SH-SY5Y (cell line): ENCODE results near the gene FAM117B.
A peak's percentile ranks its signal among the peaks of the same experiment; 100 is the strongest.

Experiments
- GATA2 ChIP-seq: IDR thresholded peaks from 2 replicates; pipeline ENCODE4 v1.6.1; 2011; ENCODE audit warnings: mild to moderate bottlenecking, low read depth, low read length
- GATA3 ChIP-seq: IDR thresholded peaks from 2 replicates; pipeline ENCODE4 v1.6.1; 2011; ENCODE audit warnings: low read depth, mild to moderate bottlenecking, low read length, moderate library complexity

FAM117B gene

DNA sequence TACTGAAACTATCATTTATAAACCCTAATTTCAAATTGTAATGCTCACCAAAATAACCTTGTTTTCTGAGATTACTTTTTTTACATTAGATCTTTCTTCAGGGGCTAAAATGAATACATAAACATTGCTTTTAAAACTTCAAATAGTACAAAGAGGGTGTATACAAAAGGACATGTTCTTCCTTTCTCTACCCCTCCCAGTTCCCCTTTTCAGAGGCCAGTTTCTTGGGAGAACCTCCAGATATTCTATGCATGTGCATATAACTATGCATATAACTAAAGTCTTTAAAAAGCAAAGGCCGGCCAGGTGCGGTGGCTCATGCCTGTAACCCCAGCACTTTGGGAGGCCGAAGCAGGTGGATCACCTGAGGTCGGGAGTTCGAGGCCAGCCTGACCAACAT lies 10.6 kb upstream of the FAM117B start:
- TF ChIP-seq GATA2 = no peak
- TF ChIP-seq GATA3 = no peak

DNA sequence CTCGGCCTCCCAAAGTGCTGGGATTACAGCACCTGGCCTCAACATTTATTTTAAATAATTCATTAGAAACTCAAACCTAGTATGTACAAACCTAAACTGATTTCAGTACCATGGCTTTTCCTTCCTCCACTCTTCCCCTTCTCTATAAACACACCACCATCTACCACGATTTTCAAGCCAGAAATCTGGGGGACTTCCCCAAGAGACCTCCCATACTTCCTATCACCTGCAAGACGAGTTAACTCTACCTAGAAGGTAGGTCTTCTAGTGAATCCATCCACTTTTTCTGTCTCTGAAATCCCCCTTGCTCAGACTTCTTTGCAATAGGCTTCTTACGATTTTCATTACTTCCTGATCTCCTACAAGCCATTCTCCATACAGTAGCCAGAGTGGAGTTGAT lies 7.7 kb upstream of the FAM117B start:
- TF ChIP-seq GATA3 (no peak), GATA2 (no peak)

GRCh38 chr2:202628646-202629198 lies 6.0 kb upstream of the FAM117B start:
- TF ChIP-seq GATA2 (no peak), GATA3 (no peak)

DNA sequence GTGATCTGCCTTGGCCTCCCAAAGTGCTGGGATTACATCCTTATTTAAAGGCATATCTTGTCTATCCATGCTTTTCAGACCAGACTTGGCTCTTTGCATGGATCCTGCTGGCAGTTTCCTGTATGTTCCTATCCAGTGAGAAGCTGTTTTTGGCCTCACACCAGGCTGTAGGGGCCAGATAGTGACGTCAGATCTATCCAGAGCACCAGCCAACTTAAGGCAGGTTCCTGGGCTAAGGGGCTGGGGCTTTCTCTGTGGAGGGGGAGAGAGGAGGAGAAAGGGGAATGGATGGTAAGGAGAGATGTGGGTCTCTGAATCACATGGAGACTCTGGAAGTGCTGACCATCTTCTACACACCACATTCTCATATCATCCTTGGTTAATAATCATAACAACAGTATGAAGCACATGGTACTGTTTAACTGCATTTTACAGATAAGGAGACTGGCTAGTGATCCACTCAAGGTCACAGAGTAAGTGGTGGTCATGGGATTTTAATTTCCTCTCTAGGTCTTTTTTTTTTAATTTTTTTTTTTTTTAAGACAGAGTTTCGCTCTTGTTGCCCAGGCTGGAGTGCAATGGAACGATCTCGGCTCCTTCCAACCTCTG lies 2.0 kb upstream of the FAM117B start:
- TF ChIP-seq GATA3 = no peak
- TF ChIP-seq GATA2 = no peak

- TF ChIP-seq GATA2 (no peak), GATA3 (no peak)
These were observed 1.3 kb upstream of the FAM117B start for GRCh38 chr2:202633470-202633869.

GRCh38 chr2:202635428-202636212 lies 851 bp downstream of the FAM117B start:
- TF ChIP-seq GATA3 = no peak
- peak; percentile 51; the same call in 1 of the 2 replicates for TF ChIP-seq GATA2

DNA sequence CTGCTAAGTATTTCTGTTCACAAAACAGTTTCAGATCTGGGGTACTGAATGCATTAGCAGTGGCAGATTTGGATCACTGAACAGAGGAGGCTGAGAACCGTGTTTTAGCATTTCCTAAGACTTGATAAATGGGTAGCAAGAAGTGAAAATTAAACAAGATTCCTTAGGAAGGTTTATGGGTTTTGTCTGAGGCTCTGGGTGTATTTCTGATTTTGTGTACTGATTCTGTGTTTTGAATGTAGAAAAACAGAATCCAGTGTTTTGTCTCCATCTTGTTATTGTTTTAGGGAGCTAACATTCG lies 1.4 kb downstream of the FAM117B start:
- no peak for TF ChIP-seq GATA3
- no peak for TF ChIP-seq GATA2

DNA sequence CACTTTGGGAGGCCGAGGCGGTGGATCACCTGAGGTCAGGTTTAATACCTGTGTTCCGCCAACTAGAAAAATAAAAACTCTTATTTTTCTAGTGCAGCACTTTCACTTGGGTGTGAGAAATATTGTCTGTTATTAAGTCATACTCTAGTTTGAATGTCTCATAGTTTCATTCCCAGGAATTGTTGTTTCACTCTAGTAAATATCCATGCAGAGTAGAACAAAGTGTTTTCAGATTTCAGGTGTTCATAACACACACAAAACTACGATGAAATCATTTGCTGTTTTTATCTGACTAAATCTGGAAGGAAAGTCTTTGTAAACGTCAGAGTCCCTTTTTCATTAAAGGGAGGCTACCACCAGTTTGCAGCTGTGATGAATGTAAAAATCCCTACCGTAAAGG lies 4.0 kb downstream of the FAM117B start:
- no peak for TF ChIP-seq GATA3
- no peak for TF ChIP-seq GATA2

DNA sequence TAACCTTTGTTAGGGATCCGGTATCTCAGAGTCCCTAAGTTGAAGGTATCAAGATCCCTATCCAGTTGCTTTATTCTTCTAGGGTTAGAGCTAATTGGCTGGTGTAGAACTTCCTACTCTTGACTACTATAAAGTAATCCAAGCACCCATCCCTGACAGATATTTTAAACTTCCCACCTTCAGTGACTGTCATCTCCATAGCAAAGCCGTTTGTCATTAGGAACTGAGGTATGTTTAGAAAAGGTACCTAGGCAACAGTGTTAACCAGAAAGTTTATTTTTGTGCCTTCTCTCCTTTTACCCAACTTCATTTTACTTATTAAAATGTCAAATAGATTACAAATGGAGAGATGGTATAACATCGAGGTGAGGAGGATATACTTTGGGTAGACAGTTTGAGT lies 4.5 kb downstream of the FAM117B start:
- no peak for TF ChIP-seq GATA3
- no peak for TF ChIP-seq GATA2

DNA sequence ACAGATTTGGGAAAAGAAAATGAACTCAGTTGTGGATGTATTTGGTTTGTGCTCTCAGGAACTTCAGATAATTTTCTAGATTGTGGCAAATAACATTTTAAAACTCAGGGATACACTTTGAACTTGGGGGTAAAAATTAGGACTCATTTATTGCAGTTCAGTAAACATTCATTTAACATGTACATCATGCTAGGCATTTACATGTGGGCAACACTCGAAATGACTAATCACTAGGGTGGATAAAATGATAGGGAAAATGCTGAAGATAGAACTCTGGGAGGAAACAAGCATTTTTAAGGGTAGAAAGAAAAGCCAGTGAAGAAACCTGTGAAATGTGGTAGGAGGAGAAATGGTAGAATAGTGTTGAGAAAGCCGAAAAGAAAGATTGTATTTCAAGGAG lies 7.8 kb downstream of the FAM117B start:
- TF ChIP-seq GATA2 (no peak), GATA3 (no peak)

DNA sequence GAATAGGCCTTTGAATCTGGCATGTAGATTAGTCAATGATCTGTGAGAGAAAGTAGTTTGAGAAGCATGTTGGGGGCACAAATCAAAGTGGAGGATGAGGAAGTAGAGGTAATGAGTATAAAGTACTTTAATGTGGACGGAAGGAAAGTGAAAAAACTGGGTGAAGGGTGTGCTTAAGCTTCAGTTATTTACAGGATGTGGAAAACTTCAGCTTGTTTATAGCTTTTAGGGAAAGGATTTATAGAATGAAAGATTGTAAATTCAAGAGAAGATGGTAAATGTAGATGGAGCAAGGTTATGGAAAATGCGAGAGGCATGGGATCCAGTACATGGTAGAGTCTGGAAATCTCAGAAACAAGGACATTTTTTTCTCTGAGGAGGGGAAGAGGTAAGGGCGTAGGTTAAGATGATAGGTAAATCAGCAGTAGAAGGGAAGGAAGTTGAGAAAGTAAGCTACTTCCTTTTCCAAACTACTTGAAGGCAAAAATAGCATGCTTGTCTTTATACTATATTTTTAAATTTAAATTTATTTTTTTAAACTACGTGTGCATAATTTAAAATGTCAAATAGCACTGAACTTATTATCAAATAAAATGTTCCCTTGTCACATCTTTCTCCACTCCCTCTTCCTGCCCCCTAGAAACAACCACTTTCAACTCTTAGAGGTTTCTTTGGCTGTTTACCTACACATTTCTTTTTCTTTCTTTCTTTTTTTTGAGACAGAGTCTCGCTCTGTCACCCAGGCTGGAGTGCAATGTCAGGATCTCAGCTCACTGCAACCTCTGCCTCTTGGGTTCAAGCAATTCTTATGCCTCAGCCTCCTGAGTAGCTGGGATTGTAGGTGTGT lies 8.5 kb downstream of the FAM117B start:
- TF ChIP-seq GATA2 = no peak
- TF ChIP-seq GATA3 = no peak

GRCh38 chr2:202652119-202652518 lies 17.4 kb downstream of the FAM117B start:
- TF ChIP-seq GATA3 (no peak), GATA2 (no peak)

DNA sequence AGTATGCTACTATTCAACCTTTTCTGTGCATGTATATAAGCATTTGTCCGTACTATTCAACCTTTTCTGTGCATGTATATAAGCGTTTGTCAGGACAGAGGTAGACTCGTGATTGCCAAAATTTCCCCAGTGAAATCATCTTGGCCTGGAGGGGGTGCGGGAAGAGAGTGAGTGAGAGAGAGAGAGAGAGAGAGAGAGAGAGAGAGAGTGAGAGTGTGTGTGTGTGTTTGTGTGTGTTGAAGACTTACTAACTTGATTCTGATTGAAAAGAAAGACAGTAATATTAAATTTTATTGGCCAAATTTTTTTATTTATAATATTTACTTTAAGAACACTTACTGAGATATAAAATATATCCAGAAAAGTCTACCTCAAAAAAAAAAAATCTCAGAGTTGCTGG lies 19.1 kb downstream of the FAM117B start:
- TF ChIP-seq GATA3 = no peak
- TF ChIP-seq GATA2 = no peak

DNA sequence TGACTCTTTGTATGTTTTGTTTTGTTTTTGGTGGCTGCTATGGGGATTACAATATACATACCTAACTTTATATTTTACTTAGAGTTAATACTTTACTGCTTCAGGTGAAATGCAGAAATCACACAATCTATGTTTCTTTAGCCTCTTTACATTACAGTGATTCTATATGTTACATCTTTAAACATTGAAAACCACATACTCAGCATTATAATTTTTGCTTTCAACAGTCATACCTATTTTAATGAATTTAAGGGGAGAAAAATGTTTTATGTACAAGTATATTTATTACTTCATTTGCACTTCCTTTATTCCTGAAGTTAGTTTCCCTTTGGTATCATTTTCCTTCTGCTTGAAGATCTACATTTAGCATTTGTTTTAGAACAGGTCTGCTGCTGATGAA lies 23.1 kb downstream of the FAM117B start:
- no peak for TF ChIP-seq GATA2
- no peak for TF ChIP-seq GATA3
